Activated T-cell treated with anti-CD3 and anti-CD28 coated beads, Interleukin-2, amount 50 U/mL, for 24 hours (primary cell): Measurements from ENCODE around the gene NARS2.

ENCODE experiments used
- DNase-seq: peaks from one replicate; pipeline ENCODE4 v3.0.0-alpha.2; 2020
- H3K27ac Mint-ChIP-seq: 2 replicates; pipeline ENCODE4 v1.8.0; 2020; ENCODE audit warnings: mild to moderate bottlenecking, mixed read lengths
- H3K27me3 Mint-ChIP-seq: 2 replicates; pipeline ENCODE4 v1.8.0; 2020; ENCODE audit warnings: mixed read lengths
- H3K36me3 Mint-ChIP-seq: 2 replicates; pipeline ENCODE4 v1.8.0; 2020; ENCODE audit warnings: low read depth, mixed read lengths
- H3K4me1 Mint-ChIP-seq: 2 replicates; pipeline ENCODE4 v1.8.0; 2020; ENCODE audit warnings: low read depth, mixed read lengths
- H3K4me3 Mint-ChIP-seq: 2 replicates; pipeline ENCODE4 v1.8.0; 2020; ENCODE audit warnings: mild to moderate bottlenecking, moderate library complexity, mixed read lengths
- H3K9me3 Mint-ChIP-seq: 2 replicates; pipeline ENCODE4 v1.8.0; 2020; ENCODE audit warnings: mixed read lengths

Gene NARS2

GRCh38 chr11:78547931-78548705 is 26.5 kb downstream of the NARS2 start:
- Mint-ChIP-seq H3K27me3 (no peaks in the 10 kb centered on the region), H3K9me3 (no peaks in the 10 kb centered on the region), H3K27ac (no peak overlapping the region)

GRCh38 chr11:78542007-78542406 is 32.7 kb downstream of the NARS2 start:
- Mint-ChIP-seq H3K36me3 (peaks cover 43% of the 10 kb centered on the region), H3K27me3 (no peaks in the 10 kb centered on the region), H3K4me3 (no peak overlapping the region), H3K9me3 (no peaks in the 10 kb centered on the region), H3K4me1 (peaks cover 8% of the 10 kb centered on the region), H3K27ac (no peak overlapping the region)
- DNase-seq, result no peak

More at GRCh38 chr11:78547931-78548705, 26.5 kb downstream of the NARS2 start:
- no peak for DNase-seq
- Mint-ChIP-seq H3K36me3 (peaks cover 39% of the 10 kb centered on the region), H3K4me1 (peaks cover 5% of the 10 kb centered on the region), H3K4me3 (no peak overlapping the region)

- no peaks in the 10 kb centered on the region for H3K9me3 Mint-ChIP-seq
- no peak overlapping the region for H3K27ac Mint-ChIP-seq
- H3K27me3 Mint-ChIP-seq, result no peaks in the 10 kb centered on the region
- H3K36me3 Mint-ChIP-seq, result peaks cover 43% of the 10 kb centered on the region
- no peak overlapping the region for H3K4me3 Mint-ChIP-seq
- DNase-seq, result no peak
- H3K4me1 Mint-ChIP-seq, result peaks cover 8% of the 10 kb centered on the region
These were observed 33.1 kb downstream of the NARS2 start for GRCh38 chr11:78541537-78541936.

GRCh38 chr11:78540256-78540655 is 34.4 kb downstream of the NARS2 start:
- DNase-seq, result no peak
- H3K36me3 Mint-ChIP-seq, result peaks cover 45% of the 10 kb centered on the region
- H3K4me1 Mint-ChIP-seq, result peaks cover 8% of the 10 kb centered on the region
- no peaks in the 10 kb centered on the region for H3K9me3 Mint-ChIP-seq
- no peak overlapping the region for H3K4me3 Mint-ChIP-seq
- H3K27me3 Mint-ChIP-seq, result no peaks in the 10 kb centered on the region
- no peak overlapping the region for H3K27ac Mint-ChIP-seq

GRCh38 chr11:78539506-78539905 is 35.2 kb downstream of the NARS2 start:
- Mint-ChIP-seq H3K9me3 (no peaks in the 10 kb centered on the region), H3K27ac (no peak overlapping the region), H3K4me1 (peaks cover 8% of the 10 kb centered on the region), H3K27me3 (no peaks in the 10 kb centered on the region), H3K36me3 (peaks cover 47% of the 10 kb centered on the region), H3K4me3 (no peak overlapping the region)
- DNase-seq, result no peak

GRCh38 chr11:78536933-78537332 is 37.7 kb downstream of the NARS2 start:
- Mint-ChIP-seq H3K4me1 (peaks cover 3% of the 10 kb centered on the region), H3K36me3 (peaks cover 52% of the 10 kb centered on the region), H3K27me3 (no peaks in the 10 kb centered on the region), H3K27ac (no peak overlapping the region), H3K4me3 (no peak overlapping the region), H3K9me3 (no peaks in the 10 kb centered on the region)
- no peak for DNase-seq

DNA sequence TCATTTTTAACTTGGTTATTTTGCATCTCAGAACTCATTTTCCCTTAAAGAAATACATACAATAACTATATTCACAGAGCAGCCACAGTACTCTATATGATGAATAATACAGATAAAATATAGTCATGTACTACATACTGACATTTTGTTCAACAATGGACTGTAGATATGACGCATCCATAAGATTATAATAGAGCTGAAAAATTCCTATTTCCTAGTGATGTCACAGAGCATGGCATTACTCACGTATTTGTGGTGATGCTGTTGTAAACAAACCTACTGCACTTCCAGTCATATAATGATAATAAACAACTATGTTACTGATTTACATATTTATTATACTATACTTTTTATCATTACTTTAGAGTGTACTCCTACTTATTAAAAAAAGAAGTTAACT is 38.7 kb downstream of the NARS2 start:
- no peak for DNase-seq
- Mint-ChIP-seq H3K36me3 (peaks cover 46% of the 10 kb centered on the region), H3K27me3 (no peaks in the 10 kb centered on the region), H3K27ac (no peak overlapping the region), H3K4me1 (no peaks in the 10 kb centered on the region), H3K9me3 (no peaks in the 10 kb centered on the region), H3K4me3 (no peak overlapping the region)

GRCh38 chr11:78535027-78535426 is 39.6 kb downstream of the NARS2 start:
- Mint-ChIP-seq H3K27ac (no peak overlapping the region), H3K36me3 (peaks cover 39% of the 10 kb centered on the region), H3K9me3 (no peaks in the 10 kb centered on the region), H3K4me1 (no peaks in the 10 kb centered on the region), H3K4me3 (no peak overlapping the region), H3K27me3 (no peaks in the 10 kb centered on the region)
- no peak for DNase-seq

- Mint-ChIP-seq H3K36me3 (peaks cover 35% of the 10 kb centered on the region), H3K4me1 (no peaks in the 10 kb centered on the region), H3K9me3 (no peaks in the 10 kb centered on the region), H3K4me3 (no peak overlapping the region), H3K27ac (no peak overlapping the region), H3K27me3 (no peaks in the 10 kb centered on the region)
- DNase-seq, result no peak
These were observed 41.3 kb downstream of the NARS2 start for GRCh38 chr11:78533399-78533798.

DNA sequence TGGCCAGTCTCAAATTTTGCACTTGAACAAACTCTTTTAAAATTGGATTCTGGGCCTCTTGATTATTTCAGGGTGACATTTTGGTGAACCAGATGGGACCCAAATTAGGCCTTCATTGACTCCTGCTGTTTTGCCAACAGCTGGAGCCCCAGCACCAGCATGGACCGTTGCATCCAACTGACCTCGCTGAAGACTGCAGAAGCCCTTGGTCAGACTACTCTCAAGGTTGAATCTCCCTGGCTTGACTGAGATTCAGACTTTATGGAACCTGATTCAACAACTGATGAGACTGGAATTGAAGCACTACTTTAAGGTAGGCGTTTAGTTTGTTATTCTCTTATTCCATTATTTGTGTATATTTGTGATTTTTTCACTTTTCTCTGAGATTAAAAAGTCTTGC is 41.7 kb downstream of the NARS2 start:
- Mint-ChIP-seq H3K36me3 (peaks cover 33% of the 10 kb centered on the region), H3K4me3 (no peak overlapping the region), H3K27ac (no peak overlapping the region), H3K27me3 (no peaks in the 10 kb centered on the region), H3K9me3 (no peaks in the 10 kb centered on the region), H3K4me1 (no peaks in the 10 kb centered on the region)
- DNase-seq, result no peak

- Mint-ChIP-seq H3K27me3 (no peaks in the 10 kb centered on the region), H3K4me3 (no peak overlapping the region), H3K27ac (no peak overlapping the region), H3K4me1 (no peaks in the 10 kb centered on the region), H3K36me3 (peaks cover 40% of the 10 kb centered on the region), H3K9me3 (no peaks in the 10 kb centered on the region)
- DNase-seq, result no peak
These were observed 48.0 kb downstream of the NARS2 start for GRCh38 chr11:78526497-78527146.

- no peak overlapping the region for H3K4me3 Mint-ChIP-seq
- no peaks in the 10 kb centered on the region for H3K27me3 Mint-ChIP-seq
- H3K4me1 Mint-ChIP-seq, result no peaks in the 10 kb centered on the region
- no peak overlapping the region for H3K27ac Mint-ChIP-seq
- no peak for DNase-seq
- H3K9me3 Mint-ChIP-seq, result no peaks in the 10 kb centered on the region
- peaks cover 40% of the 10 kb centered on the region for H3K36me3 Mint-ChIP-seq
These were observed 48.9 kb downstream of the NARS2 start for GRCh38 chr11:78525720-78526119.

GRCh38 chr11:78520230-78520629 is 54.4 kb downstream of the NARS2 start:
- no peak overlapping the region for H3K27ac Mint-ChIP-seq
- no peaks in the 10 kb centered on the region for H3K27me3 Mint-ChIP-seq
- H3K9me3 Mint-ChIP-seq, result no peaks in the 10 kb centered on the region
- H3K4me3 Mint-ChIP-seq, result no peak overlapping the region
- H3K36me3 Mint-ChIP-seq, result peaks cover 32% of the 10 kb centered on the region
- no peak for DNase-seq
- H3K4me1 Mint-ChIP-seq, result no peaks in the 10 kb centered on the region

- Mint-ChIP-seq H3K4me1 (no peaks in the 10 kb centered on the region), H3K27me3 (no peaks in the 10 kb centered on the region), H3K27ac (no peak overlapping the region), H3K4me3 (no peak overlapping the region), H3K9me3 (no peaks in the 10 kb centered on the region), H3K36me3 (peaks cover 41% of the 10 kb centered on the region)
- no peak for DNase-seq
These were observed 58.4 kb downstream of the NARS2 start for GRCh38 chr11:78516281-78516680.

- Mint-ChIP-seq H3K4me3 (no peak overlapping the region), H3K4me1 (peaks cover 1% of the 10 kb centered on the region), H3K27me3 (no peaks in the 10 kb centered on the region), H3K9me3 (peaks cover 9% of the 10 kb centered on the region), H3K36me3 (peaks cover 53% of the 10 kb centered on the region), H3K27ac (no peak overlapping the region)
- DNase-seq, result no peak
These were observed 59.7 kb downstream of the NARS2 start for GRCh38 chr11:78514922-78515502.
